ENCODE data around the gene IL17REL.

Gene IL17REL

GRCh38 chr22:49966041-49966773, 46.4 kb downstream of the IL17REL start:
- FAIRE-seq: no peak

GRCh38 chr22:49965091-49966040, 47.2 kb downstream of the IL17REL start:
- FAIRE-seq: no peak

GRCh38 chr22:49964136-49965090, 48.2 kb downstream of the IL17REL start:
- FAIRE-seq: no peak

- FAIRE-seq: no peak
Measured at GRCh38 chr22:49963647-49964026, 48.9 kb downstream of the IL17REL start.

GRCh38 chr22:49962751-49963646, 49.6 kb downstream of the IL17REL start:
- FAIRE-seq: no peak

- no peak for FAIRE-seq
Measured at GRCh38 chr22:49962012-49962750, 50.4 kb downstream of the IL17REL start.

GRCh38 chr22:49961601-49962011, 51.0 kb downstream of the IL17REL start:
- no peak for FAIRE-seq

- no peak for FAIRE-seq
Measured at GRCh38 chr22:49961005-49961600, 51.5 kb downstream of the IL17REL start.

GRCh38 chr22:49960159-49961004, 52.2 kb downstream of the IL17REL start, which contains the start of gene PIM3:
TSS of gene PIM3 (plus strand) at chr22:49960772. CDS start at chr22:49960948, 176 bp downstream.
- peak; percentile 38 for FAIRE-seq

- no peak for FAIRE-seq
Measured at GRCh38 chr22:49959782-49960158, 52.8 kb downstream of the IL17REL start.

- FAIRE-seq: no peak
Measured at GRCh38 chr22:49958931-49959781, 53.4 kb downstream of the IL17REL start.

- no peak for FAIRE-seq
Measured at GRCh38 chr22:49958366-49958921, 54.1 kb downstream of the IL17REL start.

GRCh38 chr22:49957826-49958365, 54.7 kb downstream of the IL17REL start:
- no peak for FAIRE-seq

- FAIRE-seq: no peak
Measured at GRCh38 chr22:49956914-49957825, 55.4 kb downstream of the IL17REL start.

GRCh38 chr22:49956418-49956770, 56.2 kb downstream of the IL17REL start:
- FAIRE-seq: no peak

GRCh38 chr22:49955581-49956417, 56.8 kb downstream of the IL17REL start:
- FAIRE-seq: no peak
